ENCODE data around the gene AGBL1.

Gene AGBL1

GRCh38 chr15:86296769-86297168 lies 217.1 kb downstream of the AGBL1 start:
- no peak overlapping the region for H3K4me3 ChIP-seq (ENCODE audit: low read depth, low read length)
- ChIA-PET CTCF (no interaction called here), POLR2A (no interaction called here)
- DNase-seq (ENCODE audit: low read depth, low spot score) = no peak
- TF ChIP-seq, protein P1, sequence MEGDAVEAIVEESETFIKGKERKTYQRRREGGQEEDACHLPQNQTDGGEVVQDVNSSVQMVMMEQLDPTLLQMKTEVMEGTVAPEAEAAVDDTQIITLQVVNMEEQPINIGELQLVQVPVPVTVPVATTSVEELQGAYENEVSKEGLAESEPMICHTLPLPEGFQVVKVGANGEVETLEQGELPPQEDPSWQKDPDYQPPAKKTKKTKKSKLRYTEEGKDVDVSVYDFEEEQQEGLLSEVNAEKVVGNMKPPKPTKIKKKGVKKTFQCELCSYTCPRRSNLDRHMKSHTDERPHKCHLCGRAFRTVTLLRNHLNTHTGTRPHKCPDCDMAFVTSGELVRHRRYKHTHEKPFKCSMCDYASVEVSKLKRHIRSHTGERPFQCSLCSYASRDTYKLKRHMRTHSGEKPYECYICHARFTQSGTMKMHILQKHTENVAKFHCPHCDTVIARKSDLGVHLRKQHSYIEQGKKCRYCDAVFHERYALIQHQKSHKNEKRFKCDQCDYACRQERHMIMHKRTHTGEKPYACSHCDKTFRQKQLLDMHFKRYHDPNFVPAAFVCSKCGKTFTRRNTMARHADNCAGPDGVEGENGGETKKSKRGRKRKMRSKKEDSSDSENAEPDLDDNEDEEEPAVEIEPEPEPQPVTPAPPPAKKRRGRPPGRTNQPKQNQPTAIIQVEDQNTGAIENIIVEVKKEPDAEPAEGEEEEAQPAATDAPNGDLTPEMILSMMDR (IDR thresholded peaks at IDR 0.05; ENCODE audit: insufficient read depth, low read length, missing control alignments) = no peak

DNA sequence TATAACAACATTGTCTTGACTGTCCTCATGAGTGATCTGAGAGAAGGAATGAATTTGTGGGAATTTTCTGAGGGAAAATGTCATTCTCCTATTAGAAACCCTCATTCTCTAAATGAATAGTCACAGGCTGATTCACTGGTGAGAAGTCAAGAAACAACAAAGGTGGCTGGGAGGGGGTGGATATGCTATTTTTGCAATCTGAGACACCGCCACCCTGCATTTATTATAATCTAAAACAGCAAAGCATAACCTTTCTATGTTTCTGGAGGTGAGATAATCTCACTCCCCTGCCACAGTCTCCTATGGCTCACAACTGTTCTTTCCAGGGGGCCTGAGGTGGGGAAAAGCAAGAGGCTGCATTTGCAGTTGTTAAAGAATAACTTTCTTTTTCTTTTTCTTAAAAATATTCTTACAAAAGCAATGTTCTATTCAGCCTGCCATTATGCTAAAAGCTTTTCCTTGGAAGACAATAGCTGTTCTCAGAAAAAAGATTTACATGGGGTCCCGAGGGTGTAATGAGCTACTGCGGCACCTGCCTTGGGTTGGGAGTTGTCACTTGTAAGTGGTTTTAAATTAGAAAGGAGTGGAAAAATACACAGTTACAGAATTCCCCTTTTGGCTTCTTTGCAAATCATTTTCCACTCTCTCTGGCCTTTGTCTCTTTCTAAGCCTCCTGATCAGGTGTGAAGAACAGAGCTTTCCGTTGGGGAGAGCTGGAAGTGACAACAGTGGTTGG lies 220.9 kb downstream of the AGBL1 start:
- POLR2A ChIA-PET = no interaction called here
- CTCF ChIA-PET = no interaction called here
- no peak for DNase-seq (ENCODE audit: low read depth, low spot score)
- no peak overlapping the region for H3K4me3 ChIP-seq (ENCODE audit: low read depth, low read length)
- TF ChIP-seq, protein P1 (IDR thresholded peaks at IDR 0.05; ENCODE audit: insufficient read depth, low read length, missing control alignments) = no peak

- POLR2A ChIA-PET = no interaction called here
- TF ChIP-seq, protein P1 (IDR thresholded peaks at IDR 0.05; ENCODE audit: insufficient read depth, low read length, missing control alignments) = no peak
- no peak for DNase-seq (ENCODE audit: low read depth, low spot score)
- H3K4me3 ChIP-seq (ENCODE audit: low read depth, low read length) = no peak overlapping the region
- CTCF ChIA-PET = no interaction called here
These were observed 232.1 kb downstream of the AGBL1 start for GRCh38 chr15:86311568-86312280.

DNA sequence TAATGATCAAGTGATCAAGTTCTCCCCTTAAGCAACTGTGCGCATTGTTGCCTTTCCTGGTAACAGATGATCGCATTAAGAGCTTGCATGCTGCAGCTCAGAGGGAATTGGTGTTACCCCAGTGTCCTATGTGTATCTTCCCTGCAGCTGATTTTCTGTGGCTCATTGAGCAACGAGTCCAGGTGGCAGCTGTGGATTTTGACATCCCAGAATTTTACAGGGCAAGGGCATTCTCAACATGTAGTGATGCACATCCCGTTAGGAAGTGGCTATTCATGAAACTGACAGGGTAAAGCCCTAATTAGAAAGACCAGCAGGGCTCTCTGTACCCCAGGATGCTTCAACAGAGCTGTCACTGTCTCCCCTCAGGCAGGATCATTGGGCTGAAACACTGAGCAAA lies 232.8 kb downstream of the AGBL1 start:
- ChIA-PET CTCF (no interaction called here), POLR2A (no interaction called here)
- no peak for DNase-seq (ENCODE audit: low read depth, low spot score)
- H3K4me3 ChIP-seq (ENCODE audit: low read depth, low read length) = no peak overlapping the region
- TF ChIP-seq, protein P1 (IDR thresholded peaks at IDR 0.05; ENCODE audit: insufficient read depth, low read length, missing control alignments) = no peak

- no peak overlapping the region for H3K4me3 ChIP-seq (ENCODE audit: low read depth, low read length)
- POLR2A ChIA-PET = no interaction called here
- CTCF ChIA-PET = no interaction called here
- no peak for DNase-seq (ENCODE audit: low read depth, low spot score)
- TF ChIP-seq, protein P1 (IDR thresholded peaks at IDR 0.05; ENCODE audit: insufficient read depth, low read length, missing control alignments) = no peak
These were observed 236.5 kb downstream of the AGBL1 start for GRCh38 chr15:86316216-86316615.

GRCh38 chr15:86316726-86317383 lies 237.2 kb downstream of the AGBL1 start:
- TF ChIP-seq, protein P1 (IDR thresholded peaks at IDR 0.05; ENCODE audit: insufficient read depth, low read length, missing control alignments) = no peak
- no peak overlapping the region for H3K4me3 ChIP-seq (ENCODE audit: low read depth, low read length)
- no peak for DNase-seq (ENCODE audit: low read depth, low spot score)
- ChIA-PET POLR2A (no interaction called here), CTCF (no interaction called here)
